ENCODE results near the gene MCAM.
A peak's percentile ranks its signal among the peaks of the same experiment; 100 is the strongest.

The MCAM gene

GRCh38 chr11:119344291-119345010, 27.5 kb upstream of the MCAM start:
- DNase-seq = no peak

GRCh38 chr11:119343726-119344125, 26.8 kb upstream of the MCAM start:
- no peak for DNase-seq

GRCh38 chr11:119342362-119343130, 25.6 kb upstream of the MCAM start:
- no peak for DNase-seq

GRCh38 chr11:119342023-119342300, 25.0 kb upstream of the MCAM start:
- DNase-seq = no peak

- no peak for DNase-seq
Observed at GRCh38 chr11:119341222-119342022, 24.5 kb upstream of the MCAM start.

- no peak for DNase-seq
Observed at GRCh38 chr11:119340335-119341221, 23.6 kb upstream of the MCAM start, which contains the start of gene C1QTNF5. TSS of gene C1QTNF5 (minus strand) at chr11:119340883. CDS start at chr11:119340397, 486 bp downstream.

GRCh38 chr11:119339589-119340334, 22.8 kb upstream of the MCAM start:
- DNase-seq = no peak

- no peak for DNase-seq
Observed at GRCh38 chr11:119338965-119339588, 22.1 kb upstream of the MCAM start.

GRCh38 chr11:119338318-119338890, 21.5 kb upstream of the MCAM start:
- DNase-seq = peak; percentile 21

- DNase-seq = no peak
Observed at GRCh38 chr11:119337581-119338317, 20.8 kb upstream of the MCAM start.

- DNase-seq = no peak
Observed at GRCh38 chr11:119336744-119337469, 20.0 kb upstream of the MCAM start.

- DNase-seq = no peak
Observed at GRCh38 chr11:119335655-119336543, 19.0 kb upstream of the MCAM start.

- no peak for DNase-seq
Observed at GRCh38 chr11:119335091-119335654, 18.2 kb upstream of the MCAM start.

- peak; percentile 89 for DNase-seq
Observed at GRCh38 chr11:119334174-119334930, 17.4 kb upstream of the MCAM start, which contains the start of gene RNF26. TSS of gene RNF26 (plus strand) at chr11:119334527. CDS start at chr11:119335123, 596 bp downstream.

GRCh38 chr11:119332111-119332765, 15.3 kb upstream of the MCAM start:
- no peak for DNase-seq

GRCh38 chr11:119330237-119330636, 13.3 kb upstream of the MCAM start:
- DNase-seq = no peak

- no peak for DNase-seq
Observed at GRCh38 chr11:119329320-119329719, 12.4 kb upstream of the MCAM start.
